Mammary epithelial cell (primary cell): Measurements from ENCODE around the gene PALLD.

Experiments used
- CTCF ChIP-seq, 2 donors: IDR thresholded peaks in 1 of 2; conservative IDR thresholded peaks in 1 of 2; 2 replicates each; pipeline ENCODE4 v1.5.1; 2011 to 2012; ENCODE audit warnings: inconsistent platforms in 2 of 2, low read length in 2 of 2, mild to moderate bottlenecking in 2 of 2, control low read depth in 1 of 2, low read depth in 1 of 2; ENCODE audit not compliant: insufficient read depth in 1 of 2; ENCODE audit errors: extremely low read depth in 1 of 2
- EZH2 ChIP-seq: IDR thresholded peaks from 2 replicates; pipeline ENCODE4 v1.6.1; 2012; ENCODE audit warnings: low read length, inconsistent platforms, borderline replicate concordance

- TF ChIP-seq EZH2 (no peak), CTCF (conservative IDR thresholded peaks at IDR 0.05 in 1 of 2, IDR thresholded peaks at IDR 0.05 in 1 of 2; ENCODE audit: extremely low read depth in 1 of 2, insufficient read depth in 1 of 2, low read depth in 1 of 2, low read length in 2 of 2) (no peak)
Observed at GRCh38 chr4:168777277-168777965, 280.6 kb downstream of the PALLD start.
